DND-41 (cell line): ENCODE results near the gene GH2.

Experiments
- ATAC-seq: fragments of 200-7000 bp; cut with Tn5 transposase; 3 replicates; pipeline ENCODE4 v1.9.1; 2021; ENCODE audit warnings: low read depth; ENCODE audit not compliant: insufficient read depth
- DNase-seq: peaks from one replicate; pipeline ENCODE4 v3.0.0-alpha.2; 2020
- H2AFZ ChIP-seq: 2 replicates; pipeline ENCODE4 v1.6.0; 2012; ENCODE audit warnings: low read depth, low read length
- H3K27ac ChIP-seq: 2 replicates; pipeline ENCODE4 v1.5.1; 2012; ENCODE audit warnings: low read length, inconsistent platforms
- H3K27me3 ChIP-seq: fragments of 200-600 bp; sonication (generic); 2 replicates; pipeline ENCODE4 v1.6.0; 2012; ENCODE audit warnings: low read length, mild to moderate bottlenecking, inconsistent platforms; ENCODE audit not compliant: insufficient read depth, poor library complexity
- H3K36me3 ChIP-seq: 2 replicates; pipeline ENCODE4 v1.5.1; 2012; ENCODE audit warnings: low read length, inconsistent platforms; ENCODE audit not compliant: insufficient read depth
- H3K4me1 ChIP-seq: 2 replicates; pipeline ENCODE4 v1.5.1; 2012; ENCODE audit warnings: mild to moderate bottlenecking, low read length; ENCODE audit not compliant: insufficient read depth
- H3K4me2 ChIP-seq: 2 replicates; pipeline ENCODE4 v1.6.0; 2012; ENCODE audit warnings: mild to moderate bottlenecking, moderate library complexity, low read length, inconsistent platforms; ENCODE audit not compliant: insufficient read depth
- H3K4me3 ChIP-seq, 2 experiments: fragments of 200-600 bp in 1 of 2; shearing (Covaris generic) in 1 of 2; 2 replicates each; pipeline ENCODE4 v1.5.1; 2012 to 2016; ENCODE audit warnings: inconsistent platforms in 2 of 2, low read length in 2 of 2, mild to moderate bottlenecking in 2 of 2, low read depth in 1 of 2, moderate library complexity in 1 of 2
- H3K79me2 ChIP-seq: 2 replicates; pipeline ENCODE4 v1.6.0; 2012; ENCODE audit warnings: low read length, inconsistent platforms; ENCODE audit not compliant: insufficient read depth
- H3K9ac ChIP-seq: 2 replicates; pipeline ENCODE4 v1.6.0; 2012; ENCODE audit warnings: low read depth, mild to moderate bottlenecking, inconsistent platforms, low read length, moderate library complexity
- H3K9me3 ChIP-seq: 2 replicates; pipeline ENCODE4 v1.5.1; 2012; ENCODE audit warnings: low read length, moderate library complexity, mild to moderate bottlenecking, inconsistent platforms; ENCODE audit not compliant: insufficient read depth, severe bottlenecking
- H4K20me1 ChIP-seq: 2 replicates; pipeline ENCODE4 v1.6.0; 2012; ENCODE audit warnings: low read length; ENCODE audit not compliant: insufficient read depth
- EZH2 ChIP-seq: IDR thresholded peaks from 3 replicates; pipeline ENCODE4 v1.6.1; 2012; ENCODE audit warnings: borderline replicate concordance, low read depth, mild to moderate bottlenecking, moderate library complexity, low read length, inconsistent platforms; ENCODE audit not compliant: severe bottlenecking
- TF ChIP-seq, protein P1 (sequence below): IDR thresholded peaks from 2 replicates; pipeline ENCODE4 v1.5.1; 2012; ENCODE audit warnings: borderline replicate concordance, low read length, moderate library complexity, mild to moderate bottlenecking; ENCODE audit not compliant: poor library complexity, severe bottlenecking; ENCODE audit errors: extremely low read depth

Gene GH2

DNA sequence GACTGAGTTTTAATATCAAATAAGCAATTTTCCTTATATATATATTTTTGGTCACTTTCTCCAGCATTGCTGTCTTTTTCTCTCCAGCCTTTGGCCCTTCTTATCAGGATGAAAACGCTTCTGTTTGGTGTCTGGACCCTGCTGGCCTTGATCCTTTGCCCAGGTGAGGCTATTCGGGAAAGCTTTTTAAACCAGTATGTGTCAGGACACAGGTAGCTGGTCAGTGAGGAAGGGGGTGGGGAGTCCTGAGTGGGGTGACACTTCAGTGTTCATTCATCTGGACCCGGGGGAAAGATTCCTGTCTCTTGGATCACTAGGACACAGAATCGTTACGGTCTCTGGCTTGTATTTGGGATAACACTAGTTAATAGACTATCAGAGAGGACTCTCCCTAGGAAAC, 27.0 kb downstream of the GH2 start:
- no peak for ATAC-seq
- Histone ChIP-seq H3K4me3 (no peak overlapping the region), H3K4me2 (no peak overlapping the region), H3K9me3 (no peaks in the 10 kb centered on the region), H3K27ac (no peak overlapping the region), H3K79me2 (no peaks in the 10 kb centered on the region), H4K20me1 (no peaks in the 10 kb centered on the region), H3K36me3 (no peaks in the 10 kb centered on the region), H3K9ac (no peak overlapping the region), H3K4me1 (no peaks in the 10 kb centered on the region), H2AFZ (no peak overlapping the region), H3K27me3 (peaks cover 3% of the 10 kb centered on the region)
- TF ChIP-seq, protein P1, sequence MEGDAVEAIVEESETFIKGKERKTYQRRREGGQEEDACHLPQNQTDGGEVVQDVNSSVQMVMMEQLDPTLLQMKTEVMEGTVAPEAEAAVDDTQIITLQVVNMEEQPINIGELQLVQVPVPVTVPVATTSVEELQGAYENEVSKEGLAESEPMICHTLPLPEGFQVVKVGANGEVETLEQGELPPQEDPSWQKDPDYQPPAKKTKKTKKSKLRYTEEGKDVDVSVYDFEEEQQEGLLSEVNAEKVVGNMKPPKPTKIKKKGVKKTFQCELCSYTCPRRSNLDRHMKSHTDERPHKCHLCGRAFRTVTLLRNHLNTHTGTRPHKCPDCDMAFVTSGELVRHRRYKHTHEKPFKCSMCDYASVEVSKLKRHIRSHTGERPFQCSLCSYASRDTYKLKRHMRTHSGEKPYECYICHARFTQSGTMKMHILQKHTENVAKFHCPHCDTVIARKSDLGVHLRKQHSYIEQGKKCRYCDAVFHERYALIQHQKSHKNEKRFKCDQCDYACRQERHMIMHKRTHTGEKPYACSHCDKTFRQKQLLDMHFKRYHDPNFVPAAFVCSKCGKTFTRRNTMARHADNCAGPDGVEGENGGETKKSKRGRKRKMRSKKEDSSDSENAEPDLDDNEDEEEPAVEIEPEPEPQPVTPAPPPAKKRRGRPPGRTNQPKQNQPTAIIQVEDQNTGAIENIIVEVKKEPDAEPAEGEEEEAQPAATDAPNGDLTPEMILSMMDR: no peak
- no peak for TF ChIP-seq EZH2
- DNase-seq: no peak

- H3K4me2 ChIP-seq: no peak overlapping the region
Measured at GRCh38 chr17:63853260-63853659, 28.5 kb downstream of the GH2 start.

GRCh38 chr17:63850401-63850800, 31.3 kb downstream of the GH2 start:
- Histone ChIP-seq H3K4me3 (no peak overlapping the region), H3K9ac (no peak overlapping the region), H3K27ac (no peak overlapping the region), H2AFZ (no peak overlapping the region), H3K27me3 (peaks cover 3% of the 10 kb centered on the region), H3K36me3 (no peaks in the 10 kb centered on the region), H3K4me2 (no peak overlapping the region), H3K4me1 (no peaks in the 10 kb centered on the region), H3K9me3 (no peaks in the 10 kb centered on the region), H4K20me1 (no peaks in the 10 kb centered on the region), H3K79me2 (no peaks in the 10 kb centered on the region)
- ATAC-seq (no peak), DNase-seq (no peak)
- TF ChIP-seq EZH2: no peak
- TF ChIP-seq, protein P1: no peak

More at GRCh38 chr17:63853260-63853659, 28.5 kb downstream of the GH2 start:
- H3K27me3 ChIP-seq: peaks cover 3% of the 10 kb centered on the region
- no peak overlapping the region for H3K9ac ChIP-seq
- ATAC-seq (no peak), DNase-seq (no peak)
- H4K20me1 ChIP-seq: no peaks in the 10 kb centered on the region
- TF ChIP-seq, protein P1: no peak
- TF ChIP-seq EZH2: no peak
- H3K4me1 ChIP-seq: no peaks in the 10 kb centered on the region
- H2AFZ ChIP-seq: no peak overlapping the region
- no peak overlapping the region for H3K4me3 ChIP-seq
- no peaks in the 10 kb centered on the region for H3K79me2 ChIP-seq
- no peaks in the 10 kb centered on the region for H3K9me3 ChIP-seq
- no peak overlapping the region for H3K27ac ChIP-seq
- H3K36me3 ChIP-seq: no peaks in the 10 kb centered on the region
